Spleen (tissue), 3 donors: Measurements from ENCODE around the gene ZNF484.

Experiments
- POLR2A ChIP-seq, 3 donors: fragments of 450-650 bp; IDR thresholded peaks; one replicate each; pipeline ENCODE4 v1.5.1; 2017; ENCODE audit warnings: antibody characterized with exemption in 3 of 3, mild to moderate bottlenecking in 1 of 3
- POLR2AphosphoS5 ChIP-seq, 3 donors: sonication (generic); formaldehyde crosslinking; IDR thresholded peaks; one replicate each; pipeline ENCODE4 v1.5.1; 2017; ENCODE audit warnings: antibody characterized with exemption in 3 of 3

DNA sequence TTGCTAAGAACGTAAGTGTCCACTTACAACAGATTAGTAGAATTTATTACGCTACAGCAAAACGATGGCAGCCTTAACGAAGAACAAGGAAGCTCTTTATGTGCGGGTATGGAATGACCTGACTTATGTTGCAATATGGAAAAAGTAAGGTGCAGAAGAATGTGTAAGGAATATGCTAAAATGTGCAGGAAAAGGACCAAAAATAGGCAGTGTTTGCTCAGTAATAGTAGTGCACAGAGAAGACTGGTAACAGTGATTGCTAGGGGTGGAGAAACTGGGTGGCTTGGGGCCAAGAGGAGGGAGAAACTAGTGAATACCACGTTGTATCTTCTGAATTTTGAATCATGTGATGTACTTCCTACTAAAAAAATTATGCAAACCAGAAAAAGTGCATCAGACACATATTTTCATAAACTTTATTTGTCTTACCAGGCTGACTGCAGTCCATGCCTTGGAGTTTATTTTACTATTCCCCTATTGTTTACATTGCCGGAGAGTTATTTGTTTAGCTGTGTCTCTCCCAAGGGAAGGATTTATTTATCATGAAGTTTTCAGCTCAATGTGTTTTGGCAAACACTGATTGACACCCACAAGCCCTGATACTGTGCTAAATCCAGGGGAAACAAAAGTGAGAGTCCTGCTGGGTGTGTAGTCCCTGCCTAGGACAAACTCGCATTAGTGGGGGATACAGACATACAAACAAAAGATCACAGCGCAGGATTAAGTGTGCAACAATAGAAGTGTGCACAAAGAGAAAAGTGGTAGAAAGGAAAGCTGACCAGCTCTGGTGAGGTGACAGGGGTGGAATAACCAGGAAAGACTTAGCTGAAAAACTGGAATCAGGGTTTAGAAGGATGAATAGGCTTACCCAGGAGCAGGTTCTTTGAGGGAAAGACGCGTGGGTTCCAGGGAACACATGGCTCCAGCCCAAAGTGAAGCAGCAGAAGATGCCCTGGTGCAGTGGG is 34.0 kb upstream of the ZNF484 start:
- no peak for TF ChIP-seq POLR2A (IDR thresholded peaks at IDR 0.05)
- TF ChIP-seq POLR2AphosphoS5 (IDR thresholded peaks at IDR 0.05) = no peak
